ENCODE results near the gene SLC11A1.

Gene SLC11A1

DNA sequence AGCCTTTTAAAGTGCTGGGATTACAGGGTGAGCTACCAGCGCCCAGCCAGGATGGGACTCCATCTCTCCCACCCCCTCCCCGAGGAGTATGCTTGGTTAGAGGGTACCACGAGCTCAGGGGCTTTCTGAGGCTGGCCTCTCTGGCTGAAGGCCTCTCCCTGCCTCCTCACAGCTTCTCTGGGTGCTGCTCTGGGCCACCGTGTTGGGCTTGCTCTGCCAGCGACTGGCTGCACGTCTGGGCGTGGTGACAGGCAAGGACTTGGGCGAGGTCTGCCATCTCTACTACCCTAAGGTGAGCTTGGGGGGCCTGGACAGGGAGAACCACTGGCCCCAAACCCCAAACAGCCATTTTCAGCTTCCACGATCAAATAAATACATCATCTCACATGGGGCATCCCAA lies 2.9 kb downstream of the SLC11A1 start:
- Histone ChIP-seq H3K27ac (no peak overlapping the region), H3K27me3 (replicated peaks) (no peaks in the 10 kb centered on the region)
- in situ Hi-C loops (cut with HindIII; ENCODE audit: low pct_ligation_motif_present, low sequenced_read_pairs) = no loop called here

DNA sequence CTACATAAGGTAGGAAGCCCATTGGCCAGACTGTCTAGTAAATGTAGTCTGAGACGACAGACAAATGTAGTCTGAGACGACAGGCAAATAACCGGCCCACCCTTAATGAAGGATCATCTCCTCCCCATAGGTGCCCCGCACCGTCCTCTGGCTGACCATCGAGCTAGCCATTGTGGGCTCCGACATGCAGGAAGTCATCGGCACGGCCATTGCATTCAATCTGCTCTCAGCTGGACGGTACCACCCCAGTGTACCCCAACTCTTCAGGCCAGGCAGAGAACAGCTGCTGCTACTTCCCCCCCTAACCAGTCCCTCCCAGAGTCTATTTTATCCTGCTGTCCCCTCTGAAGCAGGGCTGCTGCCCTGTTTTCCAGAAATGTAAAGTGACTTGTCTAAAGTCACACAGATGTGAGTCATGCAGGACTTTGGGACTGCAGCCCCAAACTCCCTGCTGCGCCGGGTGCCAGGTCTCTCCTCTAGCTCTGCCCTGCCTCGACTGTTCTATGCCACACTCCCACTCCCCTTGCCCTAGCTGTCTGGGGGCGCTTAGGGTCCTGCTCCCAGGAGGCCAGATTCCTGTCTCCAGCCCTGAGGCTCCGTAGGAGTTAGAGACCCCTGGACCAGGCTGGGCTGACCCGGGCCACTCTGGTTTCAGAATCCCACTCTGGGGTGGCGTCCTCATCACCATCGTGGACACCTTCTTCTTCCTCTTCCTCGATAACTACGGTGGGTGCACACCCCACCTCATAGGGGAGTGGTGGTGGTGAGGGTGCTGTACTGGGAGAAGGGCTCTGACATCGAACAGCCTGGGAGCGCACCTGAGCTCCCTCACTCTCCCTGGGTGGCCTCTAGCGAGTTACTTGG lies 4.7 kb downstream of the SLC11A1 start:
- no peak overlapping the region for H3K4me3 ChIP-seq (ENCODE audit: low read depth, low read length)
- DNase-seq = no peak
- TF ChIP-seq, protein P1, sequence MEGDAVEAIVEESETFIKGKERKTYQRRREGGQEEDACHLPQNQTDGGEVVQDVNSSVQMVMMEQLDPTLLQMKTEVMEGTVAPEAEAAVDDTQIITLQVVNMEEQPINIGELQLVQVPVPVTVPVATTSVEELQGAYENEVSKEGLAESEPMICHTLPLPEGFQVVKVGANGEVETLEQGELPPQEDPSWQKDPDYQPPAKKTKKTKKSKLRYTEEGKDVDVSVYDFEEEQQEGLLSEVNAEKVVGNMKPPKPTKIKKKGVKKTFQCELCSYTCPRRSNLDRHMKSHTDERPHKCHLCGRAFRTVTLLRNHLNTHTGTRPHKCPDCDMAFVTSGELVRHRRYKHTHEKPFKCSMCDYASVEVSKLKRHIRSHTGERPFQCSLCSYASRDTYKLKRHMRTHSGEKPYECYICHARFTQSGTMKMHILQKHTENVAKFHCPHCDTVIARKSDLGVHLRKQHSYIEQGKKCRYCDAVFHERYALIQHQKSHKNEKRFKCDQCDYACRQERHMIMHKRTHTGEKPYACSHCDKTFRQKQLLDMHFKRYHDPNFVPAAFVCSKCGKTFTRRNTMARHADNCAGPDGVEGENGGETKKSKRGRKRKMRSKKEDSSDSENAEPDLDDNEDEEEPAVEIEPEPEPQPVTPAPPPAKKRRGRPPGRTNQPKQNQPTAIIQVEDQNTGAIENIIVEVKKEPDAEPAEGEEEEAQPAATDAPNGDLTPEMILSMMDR (IDR thresholded peaks at IDR 0.05; ENCODE audit: low read depth, low read length, missing control alignments) = no peak
- no peak overlapping the region for H3K27ac ChIP-seq
- H3K27me3 ChIP-seq (replicated peaks) = no peaks in the 10 kb centered on the region
- H3K36me3 ChIP-seq (replicated peaks) = no peaks in the 10 kb centered on the region
- in situ Hi-C loops (cut with HindIII; ENCODE audit: low pct_ligation_motif_present, low sequenced_read_pairs) = no loop called here

More for the DNA sequence above, 2.9 kb downstream of the SLC11A1 start:
- DNase-seq = no peak
- TF ChIP-seq, protein P1 (IDR thresholded peaks at IDR 0.05; ENCODE audit: low read depth, low read length, missing control alignments) = no peak
- H3K36me3 ChIP-seq (replicated peaks) = no peaks in the 10 kb centered on the region
- H3K4me3 ChIP-seq (ENCODE audit: low read depth, low read length) = no peak overlapping the region

DNA sequence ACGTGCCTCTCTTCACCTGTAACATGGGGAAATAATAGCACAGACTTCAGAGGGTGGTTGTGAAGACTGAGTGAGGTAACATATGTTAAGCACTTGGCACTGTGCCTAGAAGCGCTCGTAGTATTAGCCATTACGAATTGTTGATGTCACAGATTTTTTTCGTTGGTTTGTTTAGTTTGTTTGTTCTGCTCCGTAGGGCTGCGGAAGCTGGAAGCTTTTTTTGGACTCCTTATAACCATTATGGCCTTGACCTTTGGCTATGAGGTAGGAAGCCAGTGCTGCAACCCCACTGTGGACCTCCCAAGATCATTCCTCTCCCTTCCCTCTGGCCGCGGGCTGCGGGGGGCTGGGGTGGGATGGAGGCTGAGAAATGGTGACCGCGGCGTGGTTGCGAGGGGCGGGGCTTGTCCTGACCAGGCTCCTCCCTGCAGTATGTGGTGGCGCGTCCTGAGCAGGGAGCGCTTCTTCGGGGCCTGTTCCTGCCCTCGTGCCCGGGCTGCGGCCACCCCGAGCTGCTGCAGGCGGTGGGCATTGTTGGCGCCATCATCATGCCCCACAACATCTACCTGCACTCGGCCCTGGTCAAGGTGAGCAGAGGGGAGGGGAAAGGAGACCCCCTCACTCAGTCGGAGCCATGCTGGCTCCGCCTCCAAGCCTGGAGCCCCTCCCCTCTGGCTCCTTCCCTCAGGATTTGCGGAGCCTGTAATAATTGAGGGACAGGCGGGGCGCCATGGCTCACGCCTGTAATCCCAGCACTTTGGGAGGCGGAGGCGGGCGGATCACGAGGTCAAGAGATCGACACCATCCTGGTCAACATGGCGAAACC lies 5.5 kb downstream of the SLC11A1 start:
- no peaks in the 10 kb centered on the region for H3K36me3 ChIP-seq (replicated peaks)
- no peak overlapping the region for H3K27ac ChIP-seq
- peak; percentile 70 for DNase-seq
- in situ Hi-C loops (cut with HindIII; ENCODE audit: low pct_ligation_motif_present, low sequenced_read_pairs) = no loop called here
- H3K27me3 ChIP-seq (replicated peaks) = no peaks in the 10 kb centered on the region
- peak overlapping the region; percentile 47 for H3K4me3 ChIP-seq (ENCODE audit: low read depth, low read length)
- TF ChIP-seq, protein P1 (IDR thresholded peaks at IDR 0.05; ENCODE audit: low read depth, low read length, missing control alignments) = no peak

DNA sequence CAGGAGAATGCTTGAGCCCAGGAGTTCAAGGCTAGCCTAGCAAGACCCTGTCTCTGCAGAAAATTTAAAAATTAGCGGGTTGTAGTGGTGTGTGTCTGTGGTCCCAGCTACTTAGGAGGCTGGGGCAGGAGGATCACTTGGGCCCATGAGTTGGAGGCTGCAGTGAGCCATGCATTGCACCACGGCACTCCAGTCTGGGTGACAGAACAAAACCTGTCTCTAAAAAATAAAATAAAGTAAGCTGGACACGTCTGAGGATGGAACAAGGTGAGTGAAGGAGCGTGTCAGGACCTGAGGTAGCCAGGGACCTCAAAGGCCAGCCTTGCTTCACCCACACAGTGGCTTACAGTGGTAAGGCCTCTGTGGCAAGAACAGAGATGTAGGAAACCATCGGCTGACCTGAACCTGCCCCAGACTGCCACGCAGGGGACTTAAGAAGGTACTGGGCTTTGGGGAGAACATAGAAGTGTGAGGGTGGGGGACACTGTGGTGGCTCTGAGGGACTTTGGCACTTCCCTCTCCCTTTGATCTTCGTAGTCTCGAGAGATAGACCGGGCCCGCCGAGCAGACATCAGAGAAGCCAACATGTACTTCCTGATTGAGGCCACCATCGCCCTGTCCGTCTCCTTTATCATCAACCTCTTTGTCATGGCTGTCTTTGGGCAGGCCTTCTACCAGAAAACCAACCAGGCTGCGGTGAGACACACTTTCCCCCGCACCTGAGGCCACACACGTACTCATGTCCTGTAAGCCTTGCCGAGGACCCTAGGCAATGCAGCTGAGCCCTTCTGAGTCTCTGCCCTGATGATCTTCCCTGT lies 7.5 kb downstream of the SLC11A1 start:
- no peaks in the 10 kb centered on the region for H3K36me3 ChIP-seq (replicated peaks)
- H3K27ac ChIP-seq = no peak overlapping the region
- TF ChIP-seq, protein P1 (IDR thresholded peaks at IDR 0.05; ENCODE audit: low read depth, low read length, missing control alignments) = no peak
- no peak overlapping the region for H3K4me3 ChIP-seq (ENCODE audit: low read depth, low read length)
- in situ Hi-C loops (cut with HindIII; ENCODE audit: low pct_ligation_motif_present, low sequenced_read_pairs) = no loop called here
- no peak for DNase-seq
- no peaks in the 10 kb centered on the region for H3K27me3 ChIP-seq (replicated peaks)

DNA sequence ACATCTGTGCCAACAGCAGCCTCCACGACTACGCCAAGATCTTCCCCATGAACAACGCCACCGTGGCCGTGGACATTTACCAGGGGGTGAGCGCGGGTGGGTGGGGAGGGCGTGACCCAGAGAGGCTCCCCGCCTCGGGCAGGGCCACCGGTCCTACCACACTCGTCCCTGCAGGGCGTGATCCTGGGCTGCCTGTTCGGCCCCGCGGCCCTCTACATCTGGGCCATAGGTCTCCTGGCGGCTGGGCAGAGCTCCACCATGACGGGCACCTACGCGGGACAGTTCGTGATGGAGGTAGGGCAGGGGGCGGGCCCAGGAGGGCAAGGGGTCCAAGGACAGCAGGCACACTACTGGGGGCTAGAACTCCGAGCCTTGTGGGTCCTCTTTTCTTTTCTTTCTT lies 9.1 kb downstream of the SLC11A1 start:
- H3K27ac ChIP-seq = no peak overlapping the region
- no peaks in the 10 kb centered on the region for H3K36me3 ChIP-seq (replicated peaks)
- H3K4me3 ChIP-seq (ENCODE audit: low read depth, low read length) = no peak overlapping the region
- TF ChIP-seq, protein P1 (IDR thresholded peaks at IDR 0.05; ENCODE audit: low read depth, low read length, missing control alignments) = no peak
- DNase-seq = no peak
- in situ Hi-C loops (cut with HindIII; ENCODE audit: low pct_ligation_motif_present, low sequenced_read_pairs) = no loop called here
- no peaks in the 10 kb centered on the region for H3K27me3 ChIP-seq (replicated peaks)

All from brain microvascular endothelial cell (primary cell).